ENCODE results near the gene CALCOCO1. TPM values are rescaled to one million over a fixed set of nuclear protein-coding genes. Genes with fewer than 3 reads are reported as not detected.

Gene CALCOCO1
- total RNA-seq, 1 experiment from 2014 or later = 16.8 TPM

- H3K9me3 ChIP-seq (ENCODE audit: low read depth, low read length, poor library complexity, severe bottlenecking) = no peaks in the 10 kb centered on the region
- H3K36me3 ChIP-seq (ENCODE audit: insufficient read depth, low read length, poor library complexity, severe bottlenecking) = no peaks in the 10 kb centered on the region
- peak; percentile 34; the same call in 1 of the 2 replicates for TF ChIP-seq CTCF (conservative IDR thresholded peaks at IDR 0.05; ENCODE audit: low read depth, low read length)
- no peak for TF ChIP-seq EZH2 (IDR thresholded peaks at IDR 0.05; ENCODE audit: borderline replicate concordance, low read depth, low read length, poor library complexity, severe bottlenecking)
- H3K4me3 ChIP-seq (ENCODE audit: low read depth, low read length, poor library complexity, severe bottlenecking) = no peak overlapping the region
- H3K27me3 ChIP-seq (replicated peaks; ENCODE audit: insufficient read depth, low read depth, low read length, poor library complexity) = no peaks in the 10 kb centered on the region
- POLR2A ChIA-PET (ENCODE audit: low non-redundant PET) = interaction anchor here (0.6 kb wide), 1 partner anchor 433 kb away, joined by 4 read pairs; no protein-coding TSS in a partner anchor
- DNase-seq (ENCODE audit: low spot score) = no peak
- no TSS peak for BruUV-seq (replicated peaks)
- intact Hi-C loops (cut with micrococcal nuclease; ENCODE audit: unreplicated experiment) = no loop called here
- peaks cover 68% of the 10 kb centered on the region for H3K4me1 ChIP-seq (ENCODE audit: insufficient read depth, low read length, poor library complexity, severe bottlenecking)
- no peak overlapping the region for H3K27ac ChIP-seq (ENCODE audit: low read depth, low read length, poor library complexity, severe bottlenecking)
- CTCF ChIA-PET = no interaction called here
Observed at GRCh38 chr12:53755451-53755891, 28.2 kb upstream of the CALCOCO1 start.

DNA sequence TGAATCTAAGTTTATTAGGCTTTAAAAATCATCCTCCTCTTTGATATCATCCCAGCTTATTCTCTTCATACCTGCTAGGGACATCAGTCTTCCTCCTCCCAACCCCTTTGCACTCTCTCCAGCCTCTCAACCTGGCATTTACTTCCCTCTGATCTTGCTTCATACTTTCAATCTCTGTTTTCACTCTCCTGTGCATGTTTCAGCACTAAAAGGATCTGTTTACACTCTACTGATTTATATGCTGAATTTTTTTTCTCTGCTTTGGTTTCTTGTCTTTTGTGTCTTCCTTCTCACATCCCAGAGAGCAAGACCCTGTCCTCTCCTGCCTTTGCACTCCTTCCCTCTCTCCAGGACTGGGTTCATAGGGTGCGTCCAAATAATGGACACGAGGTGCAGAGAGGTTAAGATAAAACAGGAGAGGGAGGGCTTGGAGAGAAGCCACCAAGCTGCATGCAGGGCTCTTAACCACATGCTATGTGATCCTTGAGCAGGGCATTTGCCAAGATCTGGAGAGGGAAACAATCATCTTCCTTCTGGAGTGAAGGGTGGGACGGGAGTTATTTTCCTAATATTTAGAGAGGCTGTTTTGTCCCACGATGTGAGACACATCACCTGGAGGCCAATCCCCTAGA, 27.5 kb upstream of the CALCOCO1 start:
- Histone ChIP-seq H3K9me3 (ENCODE audit: low read depth, low read length, poor library complexity, severe bottlenecking) (no peaks in the 10 kb centered on the region), H3K36me3 (ENCODE audit: insufficient read depth, low read length, poor library complexity, severe bottlenecking) (no peaks in the 10 kb centered on the region), H3K4me1 (ENCODE audit: insufficient read depth, low read length, poor library complexity, severe bottlenecking) (peaks cover 68% of the 10 kb centered on the region), H3K4me3 (ENCODE audit: low read depth, low read length, poor library complexity, severe bottlenecking) (no peak overlapping the region), H3K27ac (ENCODE audit: low read depth, low read length, poor library complexity, severe bottlenecking) (no peak overlapping the region), H3K27me3 (replicated peaks; ENCODE audit: insufficient read depth, low read depth, low read length, poor library complexity) (no peaks in the 10 kb centered on the region)
- intact Hi-C loops (cut with micrococcal nuclease; ENCODE audit: unreplicated experiment) = no loop called here
- no TSS peak for BruUV-seq (replicated peaks)
- DNase-seq (ENCODE audit: low spot score) = peak; percentile 42
- ChIA-PET POLR2A (ENCODE audit: low non-redundant PET) (interaction anchor here (0.8 kb wide), 1 partner anchor 15 kb away, joined by 3 read pairs; no protein-coding TSS in a partner anchor), CTCF (no interaction called here)
- no peak for TF ChIP-seq EZH2 (IDR thresholded peaks at IDR 0.05; ENCODE audit: borderline replicate concordance, low read depth, low read length, poor library complexity, severe bottlenecking)
- no peak for TF ChIP-seq CTCF (conservative IDR thresholded peaks at IDR 0.05; ENCODE audit: low read depth, low read length)

DNA sequence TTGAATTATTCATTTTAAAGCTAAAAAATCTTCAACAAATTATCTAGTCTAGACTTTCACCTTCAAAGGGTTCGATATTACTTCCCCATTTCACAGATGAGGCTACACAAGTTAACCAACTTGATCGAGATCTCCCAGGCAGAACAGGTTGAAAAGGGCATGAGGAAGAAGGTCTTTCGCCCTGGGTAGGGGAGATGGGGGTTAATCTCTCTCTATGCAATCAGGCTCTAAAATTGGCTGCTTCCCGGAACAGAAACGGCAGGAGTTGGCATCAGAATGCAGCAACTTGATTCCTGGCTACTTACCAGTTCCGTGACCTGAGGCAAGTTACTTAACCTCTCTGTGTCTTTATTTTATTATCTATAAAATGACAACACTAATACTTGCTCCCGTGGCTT, 26.9 kb upstream of the CALCOCO1 start:
- BruUV-seq (replicated peaks) = no TSS peak
- intact Hi-C loops (cut with micrococcal nuclease; ENCODE audit: unreplicated experiment) = no loop called here

More for the DNA sequence above, 26.9 kb upstream of the CALCOCO1 start:
- Histone ChIP-seq H3K36me3 (ENCODE audit: insufficient read depth, low read length, poor library complexity, severe bottlenecking) (no peaks in the 10 kb centered on the region), H3K27ac (ENCODE audit: low read depth, low read length, poor library complexity, severe bottlenecking) (no peak overlapping the region), H3K4me1 (ENCODE audit: insufficient read depth, low read length, poor library complexity, severe bottlenecking) (peaks cover 63% of the 10 kb centered on the region), H3K9me3 (ENCODE audit: low read depth, low read length, poor library complexity, severe bottlenecking) (no peaks in the 10 kb centered on the region), H3K4me3 (ENCODE audit: low read depth, low read length, poor library complexity, severe bottlenecking) (no peak overlapping the region), H3K27me3 (replicated peaks; ENCODE audit: insufficient read depth, low read depth, low read length, poor library complexity) (no peaks in the 10 kb centered on the region)
- no peak for DNase-seq (ENCODE audit: low spot score)
- TF ChIP-seq EZH2 (IDR thresholded peaks at IDR 0.05; ENCODE audit: borderline replicate concordance, low read depth, low read length, poor library complexity, severe bottlenecking) = no peak
- no peak for TF ChIP-seq CTCF (conservative IDR thresholded peaks at IDR 0.05; ENCODE audit: low read depth, low read length)
- CTCF ChIA-PET = no interaction called here
- POLR2A ChIA-PET (ENCODE audit: low non-redundant PET) = interaction anchor here (0.8 kb wide), 1 partner anchor 15 kb away, joined by 3 read pairs; no protein-coding TSS in a partner anchor
